GM23338 (cell line): ENCODE data around the gene IGF1. TPM values are rescaled to one million over a fixed set of nuclear protein-coding genes. Genes with fewer than 3 reads are reported as not detected.

Experiments used
- ATAC-seq: fragments of 200-7000 bp; cut with Tn5 transposase; 3 replicates; pipeline ENCODE4 v1.9.1; 2020
- DNase-seq: peaks from one replicate; pipeline ENCODE4 v3.0.0-alpha.2; 2015; ENCODE audit warnings: low spot score
- H2AFZ ChIP-seq: fragments of 200-600 bp; sonication (generic); 2 replicates; pipeline ENCODE4 v1.8.0; 2016; ENCODE audit warnings: antibody characterized with exemption, mild to moderate bottlenecking, moderate library complexity
- H3F3A ChIP-seq: fragments of 200-600 bp; sonication (generic); replicated peaks from 2 replicates; pipeline ENCODE4 v1.8.0; 2017; ENCODE audit warnings: antibody characterized with exemption, mixed run types, low read depth
- H3K27ac ChIP-seq: fragments of 200-600 bp; sonication (generic); 2 replicates; pipeline ENCODE4 v1.6.1; 2016; ENCODE audit warnings: low read depth
- H3K27me3 ChIP-seq: fragments of 200-600 bp; sonication (generic); 2 replicates; pipeline ENCODE4 v1.8.0; 2016; ENCODE audit warnings: mild to moderate bottlenecking, mixed run types, moderate library complexity; ENCODE audit not compliant: insufficient read depth
- H3K36me3 ChIP-seq: fragments of 200-600 bp; sonication (generic); 2 replicates; pipeline ENCODE4 v1.8.0; 2016; ENCODE audit warnings: mild to moderate bottlenecking; ENCODE audit not compliant: insufficient read depth
- H3K4me1 ChIP-seq: fragments of 200-600 bp; sonication (generic); 2 replicates; pipeline ENCODE4 v1.8.0; 2016; ENCODE audit warnings: mild to moderate bottlenecking, moderate library complexity; ENCODE audit not compliant: insufficient read depth
- H3K4me2 ChIP-seq: fragments of 200-600 bp; sonication (generic); 2 replicates; pipeline ENCODE4 v1.7.1; 2017; ENCODE audit warnings: mixed run types
- H3K4me3 ChIP-seq: fragments of 200-600 bp; sonication (generic); 2 replicates; pipeline ENCODE4 v1.6.1; 2016; ENCODE audit warnings: mixed run types
- H3K79me2 ChIP-seq: fragments of 200-600 bp; sonication (generic); replicated peaks from 2 replicates; pipeline ENCODE4 v1.8.0; 2017; ENCODE audit warnings: mild to moderate bottlenecking; ENCODE audit not compliant: insufficient read depth
- H3K9me2 ChIP-seq: fragments of 200-600 bp; sonication (generic); 2 replicates; pipeline ENCODE4 v1.8.0; 2017; ENCODE audit not compliant: insufficient read depth
- H4K20me1 ChIP-seq: fragments of 200-600 bp; sonication (generic); replicated peaks from 2 replicates; pipeline ENCODE4 v1.8.0; 2017; ENCODE audit warnings: mild to moderate bottlenecking; ENCODE audit not compliant: insufficient read depth
- H3K27ac Mint-ChIP-seq: 2 replicates; pipeline ENCODE4 v1.8.0; 2020; ENCODE audit warnings: inconsistent platforms, mild to moderate bottlenecking, moderate library complexity, mixed read lengths
- H3K27me3 Mint-ChIP-seq: 3 replicates; pipeline ENCODE4 v1.8.0; 2022; ENCODE audit warnings: low read depth, mild to moderate bottlenecking, moderate library complexity, mixed read lengths, inconsistent platforms; ENCODE audit not compliant: insufficient read depth, poor library complexity
- H3K36me3 Mint-ChIP-seq: 3 replicates; pipeline ENCODE4 v1.8.0; 2021; ENCODE audit warnings: low read depth, mild to moderate bottlenecking, inconsistent platforms, moderate library complexity, mixed read lengths
- H3K4me1 Mint-ChIP-seq: 3 replicates; pipeline ENCODE4 v1.8.0; 2020; ENCODE audit warnings: mild to moderate bottlenecking, inconsistent platforms, mixed read lengths
- H3K4me3 Mint-ChIP-seq: 3 replicates; pipeline ENCODE4 v1.8.0; 2021; ENCODE audit warnings: moderate library complexity, mild to moderate bottlenecking, inconsistent platforms, mixed read lengths
- H3K9me3 Mint-ChIP-seq: 3 replicates; pipeline ENCODE4 v1.8.0; 2020; ENCODE audit warnings: moderate library complexity, mild to moderate bottlenecking, inconsistent platforms, mixed read lengths
- JUNB ChIP-seq: IDR thresholded peaks from one replicate; pipeline ENCODE4 v1.6.1; 2016; ENCODE audit warnings: antibody characterized with exemption; ENCODE audit not compliant: unreplicated experiment
- REST ChIP-seq: IDR thresholded peaks from one replicate; pipeline ENCODE4 v1.6.1; 2018; ENCODE audit warnings: antibody characterized with exemption; ENCODE audit not compliant: unreplicated experiment
- ZNF331 ChIP-seq: fragments of 250-450 bp; sonication (Bioruptor Pico); IDR thresholded peaks from 2 replicates; pipeline ENCODE4 v1.5.0; 2020; ENCODE audit warnings: low read depth, mild to moderate bottlenecking, moderate library complexity
- polyA plus RNA-seq: library from polyadenylated mRNA; unstranded; fragments of >200 nt; fragmentation: Nextera tagmentation; extraction: Ambion mirVana; gene quantifications from 2 replicates; pipeline ENCODE4 v1.2.1, GENCODE V29; 2016
- total RNA-seq: library from RNA; depleted of rRNA; stranded (reverse); fragments of >200 nt; shearing (Covaris generic); gene quantifications from 2 replicates; pipeline ENCODE4 v1.2.3, GENCODE V29; 2014

Gene IGF1
- total and polyA plus RNA-seq, 2 experiments from 2014 or later = 0.29 TPM; not detected in 1

- H4K20me1 ChIP-seq = no peaks in the 10 kb centered on the region
- Mint-ChIP-seq H3K27ac (no peak overlapping the region), H3K4me1 (no peaks in the 10 kb centered on the region), H3K36me3 (peaks cover under 1% of the 10 kb centered on the region; the same call in 1 of the 3 replicates), H3K27me3 (no peaks in the 10 kb centered on the region), H3K4me3 (no peak overlapping the region), H3K9me3 (peaks cover 13% of the 10 kb centered on the region)
- no peaks in the 10 kb centered on the region for H3K4me1 ChIP-seq
- no peak overlapping the region for H3K4me2 ChIP-seq
- no peaks in the 10 kb centered on the region; the same call in 1 of the 2 replicates for H3K9me2 ChIP-seq
- DNase-seq (no peak), ATAC-seq (no peak)
- no peaks in the 10 kb centered on the region for H3K27me3 ChIP-seq
- H3F3A ChIP-seq = no peaks in the 10 kb centered on the region
- no peaks in the 10 kb centered on the region for H3K79me2 ChIP-seq
- H3K4me3 ChIP-seq = no peak overlapping the region
- no peak overlapping the region for H3K27ac ChIP-seq
- no peak for TF ChIP-seq JUNB
- no peak for TF ChIP-seq REST
- H3K36me3 ChIP-seq = no peaks in the 10 kb centered on the region
- no peak overlapping the region for H2AFZ ChIP-seq
Measured at GRCh38 chr12:102379346-102380162, 100.8 kb downstream of the IGF1 start.

DNA sequence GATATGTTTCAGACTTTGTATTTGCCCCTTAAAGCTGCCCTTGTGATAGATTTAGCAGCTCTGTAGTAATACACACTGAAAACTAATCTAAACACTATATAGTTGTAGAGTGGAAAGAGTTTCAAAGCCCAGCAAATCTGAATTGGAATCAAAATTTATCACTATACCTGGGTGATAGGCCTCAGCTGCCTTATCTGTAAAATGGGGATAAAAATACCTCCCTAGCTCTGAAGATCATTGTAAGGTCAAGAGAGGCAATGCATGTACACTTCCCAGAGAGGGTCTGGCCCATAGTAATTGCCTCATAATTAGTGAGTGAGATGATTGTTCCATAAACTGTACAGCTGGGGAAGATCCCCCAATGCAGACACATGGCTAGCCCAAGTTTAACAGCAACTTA is 103.6 kb downstream of the IGF1 start:
- H3K27ac ChIP-seq = no peak overlapping the region
- H4K20me1 ChIP-seq = no peaks in the 10 kb centered on the region
- H3K9me2 ChIP-seq = peaks cover 3% of the 10 kb centered on the region; the same call in 1 of the 2 replicates
- no peak for DNase-seq
- no peaks in the 10 kb centered on the region for H3K4me1 ChIP-seq
- H3K4me3 ChIP-seq = no peak overlapping the region
- no peak for ATAC-seq
- H3K27me3 ChIP-seq = no peaks in the 10 kb centered on the region
- Mint-ChIP-seq H3K9me3 (peaks cover 3% of the 10 kb centered on the region; the same call in 2 of the 3 replicates), H3K4me3 (no peak overlapping the region), H3K4me1 (no peaks in the 10 kb centered on the region), H3K27me3 (peaks cover 1% of the 10 kb centered on the region), H3K36me3 (no peaks in the 10 kb centered on the region), H3K27ac (no peak overlapping the region)
- H3K4me2 ChIP-seq = no peak overlapping the region
- H3K36me3 ChIP-seq = no peaks in the 10 kb centered on the region
- no peak for TF ChIP-seq JUNB
- TF ChIP-seq ZNF331 (CRISPR knock-in tag) = no peak
- TF ChIP-seq REST = no peak
- no peaks in the 10 kb centered on the region for H3K79me2 ChIP-seq
- H2AFZ ChIP-seq = no peak overlapping the region
- H3F3A ChIP-seq = no peaks in the 10 kb centered on the region
